H1 (cell line): Measurements from ENCODE around the gene HINT2. TPM values are rescaled to one million over a fixed set of nuclear protein-coding genes. Genes with fewer than 3 reads are reported as not detected.

Source experiments
- CTCF ChIA-PET: fragments of 300-600 bp; sonication (Branson Sonifier 250); formaldehyde crosslinking; loops from one replicate; lab custom pipeline; 2021; ENCODE audit not compliant: partially characterized antibody; lab: Charles Lee
- POLR2A ChIA-PET: fragments of 300-600 bp; sonication (Branson Sonifier 250); formaldehyde crosslinking; loops from one replicate; lab custom pipeline; 2021; ENCODE audit warnings: inconsistent platforms; ENCODE audit not compliant: partially characterized antibody; lab: Charles Lee
- DNase-seq, 2 experiments: peaks; one replicate each; pipeline versions ENCODE4 v3.0.0 to v3.0.0-alpha.2; 2010 to 2022; ENCODE audit warnings: low spot score in 2 of 2, low read depth in 1 of 2, mixed read lengths in 1 of 2
- FAIRE-seq: peaks from 2 replicates; lab custom pipeline; 2011; peaks lifted over from hg19 to GRCh38; lab: Jason Lieb, UNC
- H2AFZ ChIP-seq: 2 replicates; pipeline ENCODE4 v1.8.1; 2012; ENCODE audit warnings: low read length, inconsistent platforms
- H2AK5ac ChIP-seq: 2 replicates; pipeline ENCODE4 v1.6.1; 2013; ENCODE audit warnings: low read depth, low read length
- H2BK120ac ChIP-seq: replicated peaks from 2 replicates; pipeline ENCODE3; 2013; ENCODE audit warnings: low read depth, low read length, inconsistent platforms
- H2BK12ac ChIP-seq: 2 replicates; pipeline ENCODE4 v1.6.1; 2013; ENCODE audit warnings: low read depth, low read length
- H2BK15ac ChIP-seq: 2 replicates; pipeline ENCODE4 v1.6.1; 2013; ENCODE audit warnings: low read length
- H2BK20ac ChIP-seq: 2 replicates; pipeline ENCODE4 v1.6.1; 2013; ENCODE audit warnings: low read length
- H2BK5ac ChIP-seq: 2 replicates; pipeline ENCODE4 v1.6.1; 2013; ENCODE audit warnings: low read depth, low read length
- H3K14ac ChIP-seq: 2 replicates; pipeline ENCODE4 v1.6.1; 2013; ENCODE audit warnings: inconsistent platforms; ENCODE audit not compliant: insufficient read length
- H3K18ac ChIP-seq: 2 replicates; pipeline ENCODE4 v1.6.1; 2013; ENCODE audit warnings: low read length; ENCODE audit errors: extremely low read depth
- H3K23ac ChIP-seq: 2 replicates; pipeline ENCODE4 v1.6.1; 2013; ENCODE audit warnings: inconsistent platforms; ENCODE audit not compliant: insufficient read length
- H3K23me2 ChIP-seq: 2 replicates; pipeline ENCODE4 v1.6.1; 2013; ENCODE audit warnings: low read depth, low read length
- H3K27ac ChIP-seq: 2 replicates; pipeline ENCODE4 v1.6.1; 2011; ENCODE audit warnings: low read depth, low read length, inconsistent platforms
- H3K27me3 ChIP-seq, 4 experiments: replicated peaks in 1 of 4; 1 replicate in 1 of 4; 2 replicates in 3 of 4; pipeline versions ENCODE4 v1.6.1 to v1.8.1; 2011 to 2013; ENCODE audit warnings: low read length in 3 of 4, mild to moderate bottlenecking in 3 of 4, inconsistent platforms in 2 of 4, mixed read lengths in 2 of 4, moderate library complexity in 1 of 4; ENCODE audit not compliant: control insufficient read depth in 3 of 4, insufficient read depth in 3 of 4; ENCODE audit errors: extremely low read depth in 1 of 4
- H3K36me3 ChIP-seq, 4 experiments: 2 replicates each; pipeline versions ENCODE4 v1.6.1 to v1.8.1; 2011 to 2013; ENCODE audit warnings: mild to moderate bottlenecking in 4 of 4, low read length in 3 of 4, moderate library complexity in 2 of 4, control low read depth in 1 of 4, inconsistent platforms in 1 of 4; ENCODE audit not compliant: insufficient read depth in 4 of 4, control insufficient read depth in 2 of 4
- H3K4ac ChIP-seq: replicated peaks from 2 replicates; pipeline ENCODE3; 2013; ENCODE audit warnings: low read length, low read depth, mixed read lengths, inconsistent platforms; ENCODE audit not compliant: insufficient read length
- H3K4me1 ChIP-seq, 4 experiments: replicated peaks in 1 of 4; 1 replicate in 1 of 4; 2 replicates in 3 of 4; pipeline versions ENCODE4 v1.6.1 to v1.8.1; 2011 to 2013; ENCODE audit warnings: low read length in 3 of 4, inconsistent platforms in 2 of 4, mixed read lengths in 1 of 4; ENCODE audit not compliant: insufficient read depth in 4 of 4, control insufficient read depth in 3 of 4
- H3K4me2 ChIP-seq, 2 experiments: 2 replicates each; pipeline versions ENCODE4 v1.6.1 to v1.8.1; 2011 to 2013; ENCODE audit warnings: low read depth in 2 of 2, low read length in 2 of 2, control low read depth in 1 of 2, inconsistent platforms in 1 of 2, mild to moderate bottlenecking in 1 of 2; ENCODE audit not compliant: insufficient read depth in 1 of 2
- H3K4me3 ChIP-seq, 4 experiments: fragments of 200-600, 300-600 bp in 1 of 4; sonication (generic), shearing (Covaris generic), sonication (Bioruptor Twin) in 1 of 4; 2 replicates each; pipeline versions ENCODE4 v1.5.1 to v1.8.1; 2011 to 2016; ENCODE audit warnings: low read length in 4 of 4, low read depth in 3 of 4, control low read depth in 2 of 4, inconsistent platforms in 2 of 4, mild to moderate bottlenecking in 2 of 4, mixed read lengths in 1 of 4, moderate library complexity in 1 of 4; ENCODE audit not compliant: insufficient read depth in 2 of 4; ENCODE audit errors: extremely low read depth in 1 of 4
- H3K56ac ChIP-seq: replicated peaks from 2 replicates; pipeline ENCODE3; 2013; ENCODE audit warnings: low read depth, mild to moderate bottlenecking, mixed read lengths, low read length, inconsistent platforms; ENCODE audit not compliant: insufficient read length
- H3K79me1 ChIP-seq: 2 replicates; pipeline ENCODE4 v1.6.1; 2013; ENCODE audit warnings: low read depth, low read length, control low read depth
- H3K79me2 ChIP-seq, 2 experiments: 2 replicates each; pipeline versions ENCODE4 v1.6.1 to v1.8.1; 2012 to 2013; ENCODE audit warnings: low read length in 2 of 2, mild to moderate bottlenecking in 2 of 2, inconsistent platforms in 1 of 2; ENCODE audit not compliant: insufficient read depth in 2 of 2, control insufficient read depth in 1 of 2
- H3K9ac ChIP-seq, 4 experiments: replicated peaks in 1 of 4; 1 replicate in 1 of 4; 2 replicates in 3 of 4; pipeline versions ENCODE4 v1.6.1 to v1.8.1; 2011 to 2013; ENCODE audit warnings: low read depth in 3 of 4, low read length in 3 of 4, control low read depth in 2 of 4, mild to moderate bottlenecking in 2 of 4, moderate library complexity in 2 of 4, inconsistent platforms in 1 of 4; ENCODE audit errors: extremely low read depth in 1 of 4
- H3K9me3 ChIP-seq, 2 experiments: 2 replicates each; pipeline versions ENCODE4 v1.6.1 to v1.8.1; 2012 to 2013; ENCODE audit warnings: mild to moderate bottlenecking in 2 of 2, moderate library complexity in 2 of 2, control low read depth in 1 of 2, inconsistent platforms in 1 of 2, low read depth in 1 of 2, low read length in 1 of 2, mixed read lengths in 1 of 2; ENCODE audit not compliant: insufficient read depth in 2 of 2
- H4K20me1 ChIP-seq, 2 experiments: replicated peaks in 1 of 2; 2 replicates each; pipeline versions ENCODE3 to v1.8.1; 2011 to 2013; ENCODE audit warnings: inconsistent platforms in 2 of 2, low read length in 2 of 2, mild to moderate bottlenecking in 1 of 2; ENCODE audit not compliant: insufficient read depth in 2 of 2, control insufficient read depth in 1 of 2
- H4K5ac ChIP-seq: 2 replicates; pipeline ENCODE4 v1.6.1; 2013; ENCODE audit warnings: low read length, low read depth, mixed read lengths, inconsistent platforms; ENCODE audit not compliant: insufficient read length
- H4K8ac ChIP-seq: 2 replicates; pipeline ENCODE4 v1.8.0; 2013; ENCODE audit warnings: mild to moderate bottlenecking, moderate library complexity, low read length, inconsistent platforms; ENCODE audit not compliant: insufficient read depth; ENCODE audit errors: extremely low read depth
- H4K91ac ChIP-seq: replicated peaks from 2 replicates; pipeline ENCODE3; 2013; ENCODE audit warnings: low read length, mixed read lengths, inconsistent platforms; ENCODE audit not compliant: insufficient read length
- WGBS, 2 experiments: shearing (Covaris generic) in 1 of 2; methylation state at CpG; one replicate each; pipeline versions ENCODE4 v1.1.6 to v1.1.7; 2013 to 2015; ENCODE audit warnings: low lambda C conversion rate in 2 of 2, mixed read lengths in 2 of 2, inconsistent platforms in 1 of 2, low coverage in 1 of 2, missing lambda C conversion rate in 1 of 2; ENCODE audit not compliant: insufficient replicate concordance in 2 of 2, insufficient coverage in 1 of 2, insufficient read length in 1 of 2; ENCODE audit errors: extremely low coverage in 1 of 2, missing lambda C conversion rate in 1 of 2; 5-methylcytosine and 5-hydroxymethylcytosine counted together
- polyA plus RNA-seq, 7 experiments: library from polyadenylated mRNA; depleted of rRNA in 3 of 7; stranded (reverse) in 5 of 7; unstranded in 2 of 7; fragments of >200 nt in 5 of 7; fragments of 200-250 nt in 2 of 7; gene quantifications; 1 replicate in 5 of 7; 2 replicates in 1 of 7; 4 replicates in 1 of 7; pipeline versions ENCODE4 v1.2.1 to v1.2.3, GENCODE V29; 2011 to 2013; ENCODE audit warnings: missing spikeins in 2 of 7, mixed read lengths in 2 of 7
- total RNA-seq: library from RNA; stranded (reverse); fragmentation: NEBNext Ultra II Directional; extraction: Animal tissue kit (Norgen Biotek cat#: 25700); gene quantifications from 2 replicates; pipeline ENCODE4 v1.2.1, GENCODE V29; 2021

The HINT2 gene
- total and polyA plus RNA-seq, 2 of the 8 experiments (the other 6 are each of a cell fraction or from before 2014, with no cell fraction given), result 32.1 to 51.2 TPM

GRCh38 chr9:35763803-35764202, 51.0 kb downstream of the HINT2 start:
- Histone ChIP-seq H4K91ac (no peak overlapping the region), H3K9ac (no peak overlapping the region), H2AFZ (no peak overlapping the region), H3K23me2 (no peaks in the 10 kb centered on the region), H3K27ac (no peak overlapping the region), H4K8ac (no peak overlapping the region), H2AK5ac (no peak overlapping the region), H2BK20ac (no peak overlapping the region), H3K9me3 (no peaks in the 10 kb centered on the region), H2BK12ac (no peak overlapping the region), H3K36me3 (no peaks in the 10 kb centered on the region), H2BK15ac (no peak overlapping the region), H4K5ac (no peak overlapping the region), H3K14ac (no peak overlapping the region), H3K23ac (no peak overlapping the region), H3K79me1 (no peaks in the 10 kb centered on the region), H3K79me2 (peaks cover 0 to 14% of the 10 kb centered on the region in 2 experiments; a peak in 2 of 4 replicates), H2BK120ac (no peak overlapping the region), H4K20me1 (no peaks in the 10 kb centered on the region), H3K4me1 (no peaks in the 10 kb centered on the region), H3K4me2 (no peak overlapping the region), H2BK5ac (no peak overlapping the region), H3K18ac (no peak overlapping the region), H3K27me3 (no peaks in the 10 kb centered on the region), H3K4me3 (no peak overlapping the region), H3K56ac (no peak overlapping the region), H3K4ac (no peak overlapping the region)
- CTCF ChIA-PET, result no interaction called here
- no peak for FAIRE-seq
- DNase-seq, result no peak
- POLR2A ChIA-PET, result no interaction called here
- 100% methylated on average over 1 of the region's 1 CpG; no CpG with 5 or more reads in 1 of the 2 experiments for WGBS, 2 experiments
